DND-41 (cell line): Measurements from ENCODE around the gene MGAT5.

Experiments used
- CTCF ChIP-seq: IDR thresholded peaks from 2 replicates; pipeline ENCODE4 v1.5.1; 2012; ENCODE audit warnings: borderline replicate concordance, low read length, moderate library complexity, mild to moderate bottlenecking; ENCODE audit not compliant: poor library complexity, severe bottlenecking; ENCODE audit errors: extremely low read depth
- EZH2 ChIP-seq: IDR thresholded peaks from 3 replicates; pipeline ENCODE4 v1.6.1; 2012; ENCODE audit warnings: borderline replicate concordance, low read depth, mild to moderate bottlenecking, moderate library complexity, low read length, inconsistent platforms; ENCODE audit not compliant: severe bottlenecking

- TF ChIP-seq CTCF (no peak), EZH2 (no peak)
These were observed 244.8 kb downstream of the MGAT5 start for GRCh38 chr2:134498654-134499053.
